Measurements from ENCODE around the gene CCDC122.

Gene CCDC122

GRCh38 chr13:43804461-43805070 lies 75.0 kb downstream of the CCDC122 start:
- no peak for DNase-seq (ENCODE audit: low read depth in 2 of 2, low spot score in 1 of 2)

- DNase-seq (ENCODE audit: low read depth in 2 of 2, low spot score in 1 of 2) = no peak
These were observed 77.0 kb downstream of the CCDC122 start for GRCh38 chr13:43802511-43802910.

GRCh38 chr13:43800828-43801227 lies 78.7 kb downstream of the CCDC122 start:
- no peak for DNase-seq (ENCODE audit: low read depth in 2 of 2, low spot score in 1 of 2)

GRCh38 chr13:43799191-43799590 lies 80.3 kb downstream of the CCDC122 start:
- no peak for DNase-seq (ENCODE audit: low read depth in 2 of 2, low spot score in 1 of 2)

GRCh38 chr13:43797869-43798268 lies 81.7 kb downstream of the CCDC122 start:
- no peak for DNase-seq (ENCODE audit: low read depth in 2 of 2, low spot score in 1 of 2)

GRCh38 chr13:43797159-43797558 lies 82.4 kb downstream of the CCDC122 start:
- DNase-seq (ENCODE audit: low read depth in 2 of 2, low spot score in 1 of 2) = no peak

- no peak for DNase-seq (ENCODE audit: low read depth in 2 of 2, low spot score in 1 of 2)
These were observed 85.1 kb downstream of the CCDC122 start for GRCh38 chr13:43794416-43794815.

GRCh38 chr13:43792076-43792881 lies 87.3 kb downstream of the CCDC122 start:
- DNase-seq (ENCODE audit: low read depth in 2 of 2, low spot score in 1 of 2) = no peak

GRCh38 chr13:43787997-43788396 lies 91.5 kb downstream of the CCDC122 start:
- DNase-seq (ENCODE audit: low read depth in 2 of 2, low spot score in 1 of 2) = no peak

- no peak for DNase-seq (ENCODE audit: low read depth in 2 of 2, low spot score in 1 of 2)
These were observed 92.0 kb downstream of the CCDC122 start for GRCh38 chr13:43787518-43787891.

GRCh38 chr13:43786766-43787517 lies 92.6 kb downstream of the CCDC122 start, which contains the start of gene ENOX1:
ENOX1 (minus strand) TSS chr13:43786972.
- DNase-seq (ENCODE audit: low read depth in 2 of 2, low spot score in 1 of 2) = no peak

- DNase-seq (ENCODE audit: low read depth in 2 of 2, low spot score in 1 of 2) = no peak
These were observed 93.1 kb downstream of the CCDC122 start for GRCh38 chr13:43786472-43786765.

Measured in stimulated activated CD8-positive, alpha-beta memory T cell treated with anti-CD3 and anti-CD28 coated beads, Interleukin-4, amount 100 ng/mL, for 4 hours (primary cell).